Measurements from ENCODE around the gene PSRC1.
A peak's percentile ranks its signal among the peaks of the same experiment; 100 is the strongest.

The PSRC1 gene

DNA sequence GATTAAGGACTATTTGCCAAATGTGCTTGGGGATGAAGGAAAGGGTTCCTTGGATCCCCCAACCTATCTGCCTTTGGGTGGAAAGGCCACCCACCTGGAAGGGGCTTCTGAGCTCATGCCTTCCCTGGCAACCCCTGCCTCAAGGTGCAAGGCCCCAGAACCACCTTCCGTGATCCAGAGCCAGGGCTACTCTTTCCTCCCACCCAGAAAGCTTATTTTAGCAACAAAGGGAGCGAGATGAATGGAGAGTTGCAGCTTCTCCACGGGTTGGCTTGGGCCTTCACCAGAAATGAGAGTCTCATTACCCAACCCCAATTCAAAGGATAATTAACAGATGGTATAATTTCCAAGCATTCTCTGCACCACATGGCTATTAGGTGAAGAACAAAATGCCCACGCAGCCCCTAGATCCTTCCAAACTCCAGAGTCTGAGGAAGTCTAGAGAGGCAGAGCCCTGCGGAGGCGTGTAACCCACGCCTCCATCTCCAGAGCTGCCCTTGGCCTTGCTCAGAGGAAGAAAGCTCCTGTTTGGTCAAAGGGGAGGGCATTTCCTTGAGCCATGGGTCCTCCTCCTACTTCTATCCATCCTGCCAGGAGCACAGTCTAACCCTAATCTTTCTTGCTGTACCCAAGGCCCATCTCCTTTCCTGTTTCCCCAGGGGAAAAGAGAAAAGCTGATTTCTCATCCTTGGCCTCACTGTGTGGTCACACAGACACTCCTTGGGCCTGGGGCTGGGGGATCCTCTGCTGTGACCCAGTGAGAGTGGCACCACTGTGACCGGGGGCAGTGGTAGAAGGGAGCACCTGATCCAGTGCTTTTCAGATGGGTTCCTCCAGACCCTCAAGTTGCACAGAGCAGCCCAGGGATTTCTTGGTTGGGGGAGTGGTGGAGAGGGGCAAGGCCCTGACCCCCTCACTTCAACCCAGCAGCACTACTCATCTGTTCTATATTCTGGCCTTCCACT, 35.3 kb downstream of the PSRC1 start:
- no peak for DNase-seq (ENCODE audit: low spot score)

DNA sequence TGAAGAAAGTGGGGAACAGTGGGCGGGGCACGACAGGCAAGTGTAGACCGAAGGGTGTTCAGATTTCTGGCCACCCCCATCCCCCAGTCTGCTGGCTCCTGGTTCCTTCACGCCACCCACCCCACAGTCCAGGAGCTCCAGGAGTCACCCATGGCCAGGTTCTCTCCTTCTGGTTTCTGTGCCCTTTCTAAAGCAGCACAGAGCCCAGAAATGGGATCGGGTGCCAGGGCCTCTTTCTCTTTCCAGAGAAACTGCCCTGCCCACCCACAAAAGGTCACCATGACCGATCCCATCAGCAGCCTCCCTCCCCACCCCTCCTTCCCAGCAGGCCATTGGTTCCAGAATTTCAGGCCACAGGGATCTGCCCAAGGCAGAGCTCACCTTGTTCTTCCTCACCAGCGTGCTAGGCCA, 36.8 kb downstream of the PSRC1 start:
- no peak for DNase-seq (ENCODE audit: low spot score)

DNA sequence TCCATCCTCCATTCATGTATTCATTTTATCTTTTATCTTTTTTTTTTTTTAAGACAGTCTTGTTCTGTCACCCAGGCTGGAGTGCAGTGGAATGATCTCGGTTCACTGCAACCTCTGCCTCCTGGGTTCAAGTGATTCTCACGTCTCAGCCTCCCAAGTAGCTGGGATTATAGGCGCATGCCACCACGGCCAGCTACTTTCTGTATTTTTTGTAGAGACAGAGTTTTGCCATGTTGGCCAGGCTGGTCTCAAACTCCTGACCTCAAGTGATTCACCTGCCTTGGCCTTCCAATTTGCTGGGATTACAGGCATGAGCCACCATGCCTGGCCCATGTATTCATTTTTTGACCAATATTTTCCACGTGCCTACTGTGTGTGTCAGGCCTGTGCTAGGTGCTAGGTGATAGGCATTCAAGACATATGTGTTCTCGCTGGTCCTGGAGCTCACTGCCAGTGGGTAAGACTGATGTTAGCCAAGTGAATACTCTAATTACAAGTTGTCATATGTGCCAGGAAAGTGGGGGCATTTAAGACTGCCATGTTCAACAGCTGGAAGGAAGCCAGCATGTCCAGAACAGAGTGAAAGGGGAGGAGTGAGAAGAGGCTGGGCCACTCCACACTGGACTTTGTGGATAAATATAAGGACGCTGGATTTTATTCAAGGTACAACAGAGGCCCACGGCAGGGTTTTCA, 38.9 kb downstream of the PSRC1 start:
- DNase-seq (ENCODE audit: low spot score) = no peak

DNA sequence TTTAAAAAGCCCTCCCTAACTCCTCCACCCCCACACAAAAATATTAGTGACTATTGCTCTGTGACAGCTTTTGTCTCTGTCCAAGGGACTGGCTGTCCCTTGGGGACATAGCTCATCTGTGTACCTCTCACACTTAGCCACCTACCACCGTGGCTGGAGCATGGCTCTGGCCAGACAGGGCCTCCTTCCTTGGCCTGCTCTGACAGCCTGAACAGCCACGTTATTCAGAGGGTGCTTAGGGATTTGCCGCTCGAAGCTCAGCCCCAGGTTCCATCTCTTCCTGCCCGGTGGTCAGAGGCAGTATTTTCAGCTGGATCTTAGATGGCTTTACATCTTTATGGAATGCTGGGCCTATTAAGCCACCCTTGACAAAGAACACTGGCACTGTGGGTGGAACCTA, 39.7 kb downstream of the PSRC1 start:
- no peak for DNase-seq (ENCODE audit: low spot score)

DNA sequence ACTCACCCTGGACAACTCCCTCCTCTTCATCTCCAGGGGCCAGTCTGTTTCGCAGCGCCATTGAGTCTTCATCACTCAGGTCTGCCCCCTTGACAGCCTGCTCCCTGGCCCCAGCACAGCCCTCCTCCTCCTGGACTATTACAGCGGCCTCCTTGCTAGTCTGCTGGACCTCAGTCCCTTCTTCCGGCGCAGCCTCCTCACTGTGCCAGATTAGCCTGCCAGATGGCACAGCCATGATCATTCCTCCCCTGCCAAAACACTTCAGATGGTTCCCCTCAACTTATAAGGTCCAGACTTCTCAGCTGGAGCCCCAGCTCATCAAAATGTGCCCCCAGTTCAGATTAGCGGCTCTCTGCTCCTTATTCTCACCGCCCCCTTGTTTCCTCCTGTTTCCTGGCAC, 40.6 kb downstream of the PSRC1 start:
- no peak for DNase-seq (ENCODE audit: low spot score)

DNA sequence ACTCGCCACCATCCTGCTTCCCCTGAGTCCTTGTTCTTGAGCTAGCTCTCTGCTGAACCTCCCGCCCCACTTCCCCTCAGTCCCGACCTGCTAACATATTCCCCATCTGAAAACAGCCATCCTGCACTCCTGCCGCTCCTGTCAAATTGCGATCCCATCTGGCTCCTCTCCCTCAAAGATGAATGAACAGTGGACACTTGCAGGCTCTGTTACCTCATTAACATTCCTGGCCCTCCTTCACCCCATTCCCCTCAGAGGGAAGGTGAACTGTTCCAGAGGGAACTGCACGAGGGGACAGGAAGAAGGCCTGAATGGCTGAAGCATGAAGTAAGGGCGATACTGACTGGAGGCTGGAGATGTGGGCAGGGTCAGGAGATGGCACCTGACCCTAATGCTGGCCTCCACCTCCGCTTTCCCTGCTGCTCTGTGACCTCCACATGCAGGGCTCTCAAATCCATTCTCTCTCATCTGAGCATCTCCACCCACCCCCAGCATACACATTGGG, 41.1 kb downstream of the PSRC1 start:
- DNase-seq (ENCODE audit: low spot score) = no peak

DNA sequence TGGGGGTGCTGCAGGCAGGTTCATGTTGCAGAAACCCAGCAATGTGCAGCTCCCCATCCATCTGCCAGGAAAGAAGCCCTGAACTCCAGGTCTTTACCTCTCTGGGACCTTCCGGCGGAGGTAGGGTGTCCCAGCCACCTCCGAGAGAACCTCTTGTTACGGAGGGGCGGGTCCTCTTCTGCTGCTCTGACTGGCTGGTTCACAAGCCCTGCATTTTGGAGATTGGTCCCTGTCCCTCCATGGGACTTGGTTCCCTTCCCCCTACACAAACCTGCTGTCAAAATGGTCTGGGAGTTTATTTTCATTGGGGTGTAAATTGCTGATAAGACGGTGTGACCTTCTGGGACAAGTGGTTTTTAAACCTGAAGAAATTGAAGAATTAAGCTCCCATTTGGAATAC, 41.6 kb downstream of the PSRC1 start:
- no peak for DNase-seq (ENCODE audit: low spot score)

DNA sequence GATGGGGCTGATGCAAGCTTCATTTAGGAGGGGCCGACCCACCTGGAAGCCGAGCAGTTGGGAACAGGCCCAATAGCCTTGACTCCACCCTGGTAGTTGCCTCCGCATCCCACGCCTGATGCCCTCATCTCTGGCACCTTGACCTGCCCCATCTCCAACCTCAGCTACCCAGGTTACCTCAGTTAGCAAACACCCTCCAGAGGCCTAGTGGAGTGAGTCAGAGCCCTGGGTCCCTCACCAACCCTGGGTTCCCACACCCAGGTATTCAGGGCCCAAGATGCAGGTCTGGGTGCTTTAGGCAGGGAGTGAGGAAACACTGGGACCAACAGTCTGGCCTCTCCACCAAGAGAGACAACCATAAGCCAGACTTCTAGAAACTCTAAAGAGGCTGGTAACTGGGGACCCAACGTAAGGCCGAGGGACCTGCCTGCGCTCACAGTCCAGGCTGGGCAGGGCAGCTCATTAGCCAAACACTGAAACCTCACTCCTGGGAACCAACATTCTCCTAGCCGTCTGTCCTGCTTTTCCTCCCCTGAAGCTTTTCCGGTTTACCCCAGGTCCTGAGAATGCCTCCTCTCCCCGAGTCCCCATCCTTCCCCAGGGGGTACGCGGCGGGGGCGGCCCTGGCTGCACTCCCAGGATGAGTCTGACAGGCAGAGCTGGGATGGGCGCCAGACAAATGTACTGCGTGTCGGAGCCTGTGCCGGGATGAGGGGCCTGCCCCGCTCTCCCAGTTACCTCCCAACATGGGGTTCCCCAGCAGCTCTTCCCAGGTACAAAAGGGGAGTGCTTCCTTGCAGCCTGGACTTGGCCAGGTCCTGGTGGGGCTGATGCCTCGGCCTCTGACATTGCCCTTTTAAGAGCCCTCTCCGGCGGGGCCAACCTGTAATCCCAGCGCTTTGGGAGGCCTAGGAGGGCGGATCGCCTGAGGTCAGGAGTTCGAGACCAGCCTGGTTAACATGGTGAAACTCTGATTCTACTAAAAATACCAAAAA, 42.5 kb downstream of the PSRC1 start:
- DNase-seq (ENCODE audit: low spot score) = no peak

DNA sequence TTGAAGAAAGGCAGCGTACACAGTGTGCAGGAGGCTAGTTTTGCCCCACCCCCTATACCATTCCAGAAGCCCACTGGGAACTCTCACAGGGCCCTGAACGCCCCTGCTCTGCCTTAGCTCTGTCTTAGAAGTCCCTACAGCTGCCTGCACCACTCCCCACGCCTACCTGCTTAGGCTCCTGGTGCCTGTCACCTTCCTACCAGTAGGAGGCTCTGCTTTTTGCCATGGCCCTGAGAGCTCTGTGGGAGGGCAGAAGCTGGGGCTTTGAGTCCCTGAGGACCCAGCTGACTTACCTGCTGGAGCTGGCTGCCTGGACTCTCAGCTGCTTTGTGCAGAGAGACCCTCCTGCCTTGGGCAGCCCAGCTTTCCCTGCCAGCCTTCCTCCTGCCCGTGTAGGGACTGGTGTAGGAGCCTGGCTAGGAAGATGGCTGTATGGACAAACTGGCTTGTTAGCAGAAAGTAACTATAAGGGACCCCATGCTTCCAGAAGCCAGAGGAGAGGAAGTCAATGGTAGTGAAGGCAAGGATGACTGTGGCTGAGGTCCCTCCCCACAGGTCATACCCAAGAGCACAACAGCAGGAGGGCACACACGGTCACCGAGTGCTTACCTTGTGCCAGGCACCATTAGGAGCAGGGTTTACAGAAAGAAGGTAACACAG, 43.4 kb downstream of the PSRC1 start:
- peak; percentile 31 for DNase-seq (ENCODE audit: low spot score)

DNA sequence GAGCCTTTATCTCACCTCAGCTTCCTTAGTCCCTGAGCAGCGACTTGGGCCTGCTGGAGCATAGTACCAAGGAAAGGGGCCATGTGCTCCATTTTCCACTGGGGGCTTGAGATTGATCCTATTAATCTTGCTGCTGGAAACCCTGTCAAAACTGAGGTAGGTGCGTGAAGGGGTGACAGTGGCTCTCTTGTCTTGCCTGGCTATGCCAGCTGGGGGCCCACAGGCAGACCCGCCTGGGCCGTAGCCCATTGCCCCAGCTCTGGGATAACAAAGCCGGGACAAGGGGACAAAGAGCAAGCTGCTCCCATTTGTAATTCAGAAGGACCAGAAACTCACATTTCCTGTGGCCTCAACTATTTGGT, 43.9 kb downstream of the PSRC1 start:
- no peak for DNase-seq (ENCODE audit: low spot score)

DNA sequence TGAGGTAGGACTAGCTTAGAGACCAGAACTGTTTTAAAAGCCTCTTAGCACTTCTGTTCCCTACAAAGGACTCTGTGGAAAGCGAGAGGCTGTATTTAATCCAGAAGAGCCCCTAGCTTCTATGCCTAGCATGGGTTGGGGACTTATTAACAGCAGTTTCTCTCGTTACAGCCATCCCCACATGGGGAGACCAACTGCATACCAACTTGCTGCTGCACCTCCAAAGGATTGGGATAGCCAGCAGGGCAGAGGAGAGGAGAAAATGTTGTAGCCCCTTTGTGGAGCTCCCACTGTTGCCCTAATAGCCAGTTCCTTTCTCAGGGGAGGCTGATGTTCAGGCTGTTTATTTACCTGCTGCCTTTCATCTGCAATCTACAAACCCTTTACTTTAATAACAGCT, 44.6 kb downstream of the PSRC1 start:
- no peak for DNase-seq (ENCODE audit: low spot score)

DNA sequence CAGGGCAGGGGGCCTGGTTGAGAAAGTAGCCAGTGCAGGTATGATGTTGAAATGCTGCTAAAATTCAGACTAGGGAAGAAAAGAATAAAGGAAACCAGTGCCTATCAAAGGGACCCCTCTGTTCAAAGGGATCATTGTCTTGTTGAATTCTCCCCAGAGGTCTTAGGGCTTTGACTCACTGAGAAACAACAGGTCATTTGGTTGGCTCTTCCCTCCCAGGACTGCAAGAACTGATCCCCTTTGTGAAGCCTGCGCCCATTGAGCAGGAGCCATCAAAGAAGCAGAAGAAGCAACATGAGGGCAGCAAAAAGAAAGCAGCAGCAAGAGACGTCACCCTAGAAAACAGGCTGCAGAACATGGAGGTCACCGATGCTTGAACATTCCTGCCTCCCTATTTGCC, 45.4 kb downstream of the PSRC1 start:
- no peak for DNase-seq (ENCODE audit: low spot score)

DNA sequence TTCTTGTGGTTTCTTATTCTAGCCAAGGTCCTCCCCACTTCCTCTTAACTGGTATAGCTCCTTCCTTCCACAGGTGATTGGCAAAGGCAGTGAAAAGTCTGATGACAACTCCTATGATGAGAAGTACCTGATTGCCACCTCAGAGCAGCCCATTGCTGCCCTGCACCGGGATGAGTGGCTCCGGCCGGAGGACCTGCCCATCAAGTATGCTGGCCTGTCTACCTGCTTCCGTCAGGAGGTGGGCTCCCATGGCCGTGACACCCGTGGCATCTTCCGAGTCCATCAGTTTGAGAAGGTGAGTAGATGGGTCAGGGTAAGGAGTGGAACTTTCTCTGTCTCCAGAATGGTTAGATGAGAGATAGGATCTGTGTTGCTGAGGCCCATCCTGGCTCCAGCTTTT, 47.8 kb downstream of the PSRC1 start:
- DNase-seq (ENCODE audit: low spot score) = no peak

DNA sequence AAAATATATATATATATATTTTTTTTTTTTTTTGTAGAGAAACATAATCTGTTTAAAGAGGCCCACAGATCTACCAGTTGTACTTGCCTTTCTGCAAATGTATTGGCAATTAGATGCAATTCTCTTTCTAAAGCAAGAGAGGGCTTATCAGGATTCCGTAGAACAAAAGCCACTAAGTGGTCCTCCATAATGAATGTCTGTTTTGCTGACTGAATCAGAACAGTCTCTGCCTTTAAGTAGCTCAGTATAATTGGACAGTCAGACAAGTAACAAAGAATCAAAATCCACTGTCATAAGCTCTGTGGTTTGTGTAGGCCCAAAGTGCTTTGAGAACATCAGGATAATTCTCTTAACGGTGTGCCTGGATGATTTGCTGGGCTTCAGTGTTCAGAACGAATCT, 51.9 kb downstream of the PSRC1 start:
- DNase-seq (ENCODE audit: low spot score) = no peak

Data from hematopoietic multipotent progenitor cell treated with erythropoietin and hydrocortisone succinate and interleukin-3 and kit ligand, for 15 days (in vitro differentiated cells).